DOHH2 (cell line): ENCODE results near the gene LOXHD1.

Experiments used
- CTCF ChIP-seq: fragments of 200-600 bp; sonication (generic); IDR thresholded peaks from one replicate; pipeline ENCODE4 v1.5.1; 2014; ENCODE audit warnings: antibody characterized with exemption, mild to moderate bottlenecking, low read depth, low read length; ENCODE audit not compliant: poor library complexity, severe bottlenecking
- EZH2phosphoT487 ChIP-seq: fragments of 200-600 bp; sonication (generic); IDR thresholded peaks from 2 replicates; pipeline ENCODE4 v1.6.1; 2017; ENCODE audit warnings: borderline replicate concordance, mild to moderate bottlenecking, antibody characterized with exemption, low read length, moderate library complexity, mixed read lengths

DNA sequence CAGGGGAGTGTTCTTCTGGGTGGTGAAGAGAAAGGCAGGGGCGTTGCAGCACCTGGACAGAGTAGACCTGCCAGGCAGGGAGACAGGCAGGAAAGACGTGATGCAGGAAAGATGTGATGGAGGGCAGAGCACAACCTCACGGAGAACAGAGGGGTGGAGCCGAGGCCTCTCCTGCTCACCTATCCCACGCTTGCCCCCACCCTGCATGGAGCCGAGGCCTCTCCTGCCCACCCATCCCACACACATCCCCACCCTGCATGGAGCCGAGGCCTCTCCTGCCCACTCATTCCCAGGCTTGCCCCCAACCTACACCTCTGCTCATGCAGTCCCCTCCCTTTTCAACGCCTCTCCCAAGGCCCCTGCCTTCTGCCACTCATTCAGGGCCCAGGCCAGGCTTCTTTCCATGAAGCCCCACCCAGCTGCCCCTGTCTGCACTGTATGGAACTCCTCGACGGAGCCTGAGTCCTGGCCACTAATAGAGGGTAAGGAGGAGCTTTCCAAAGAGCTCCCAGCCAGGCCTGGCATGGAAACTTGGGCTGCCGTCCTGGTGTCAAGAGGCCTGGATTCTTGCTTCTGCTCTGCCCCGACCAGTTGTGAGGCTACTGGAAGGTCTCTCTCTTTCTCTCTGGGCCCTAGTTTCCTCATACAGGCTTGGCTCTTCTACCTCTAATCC, 32.0 kb upstream of the LOXHD1 start:
- TF ChIP-seq CTCF (no peak), EZH2phosphoT487 (no peak)
